ENCODE data around the gene CDC25A. TPM values are rescaled to one million over a fixed set of nuclear protein-coding genes. Genes with fewer than 3 reads are reported as not detected.

CDC25A gene
- total RNA-seq, 1 experiment from 2014 or later, result 12.8 TPM

GRCh38 chr3:48186631-48187300 is 1.5 kb downstream of the CDC25A start:
- no peak for TF ChIP-seq POLR2AphosphoS5 (IDR thresholded peaks at IDR 0.05; ENCODE audit: low read depth, low read length)
- TF ChIP-seq REST (IDR thresholded peaks at IDR 0.05; ENCODE audit: insufficient read depth in 1 of 2, low read depth in 2 of 2, low read length in 1 of 2), result no peak
- no peak for TF ChIP-seq TCF7L2 (IDR thresholded peaks at IDR 0.05; ENCODE audit: low read depth, low read length)
- no peak for TF ChIP-seq CTCF (IDR thresholded peaks at IDR 0.05)
- no peak for TF ChIP-seq SIN3A (IDR thresholded peaks at IDR 0.05; ENCODE audit: borderline replicate concordance, insufficient read depth, low read depth, low read length)
- Histone ChIP-seq H3K27me3 (ENCODE audit: control insufficient read depth, insufficient read depth, low read length) (no peaks in the 10 kb centered on the region), H3K4me3 (ENCODE audit: low read depth in 2 of 2, low read length in 2 of 2) (peak overlapping the region; percentile 59 to 71), H3K4me1 (ENCODE audit: control insufficient read depth, insufficient read depth, low read length) (peaks cover 4% of the 10 kb centered on the region; the same call in 1 of the 2 replicates), H3K27ac (ENCODE audit: low read length) (peak overlapping the region; percentile 67), H3K36me3 (ENCODE audit: control insufficient read depth, insufficient read depth, low read length) (peaks cover 18% of the 10 kb centered on the region), H3K9me3 (ENCODE audit: control insufficient read depth, insufficient read depth, low read depth, low read length) (no peaks in the 10 kb centered on the region)
- intact Hi-C loops (cut with micrococcal nuclease; ENCODE audit: unreplicated experiment), result no loop called here
- in situ Hi-C loops (cut with HindIII; ENCODE audit: low pct_unique_long_range_greater_than_20kb, low sequenced_read_pairs), result no loop called here
- POLR2A ChIA-PET, result no interaction called here
- BruUV-seq (replicated peaks), result no TSS peak
- ATAC-seq, result no peak
- DNase-seq (ENCODE audit: low read depth, low spot score), result no peak
- CTCF ChIA-PET, result no interaction called here

GRCh38 chr3:48185129-48185528 is 3.1 kb downstream of the CDC25A start:
- ChIA-PET POLR2A (interaction anchor here (0.7 kb wide), 1 partner anchor 653 kb away, joined by 4 read pairs; no protein-coding TSS in a partner anchor), CTCF (no interaction called here)
- intact Hi-C loops (cut with micrococcal nuclease; ENCODE audit: unreplicated experiment), result no loop called here
- no TSS peak for BruUV-seq (replicated peaks)
- no peak overlapping the region for H3K4me3 ChIP-seq (ENCODE audit: low read depth in 2 of 2, low read length in 2 of 2)
- peaks cover 22% of the 10 kb centered on the region for H3K36me3 ChIP-seq (ENCODE audit: control insufficient read depth, insufficient read depth, low read length)
- peaks cover 4% of the 10 kb centered on the region; the same call in 1 of the 2 replicates for H3K4me1 ChIP-seq (ENCODE audit: control insufficient read depth, insufficient read depth, low read length)
- ATAC-seq, result no peak
- no peaks in the 10 kb centered on the region for H3K27me3 ChIP-seq (ENCODE audit: control insufficient read depth, insufficient read depth, low read length)
- in situ Hi-C loops (cut with HindIII; ENCODE audit: low pct_unique_long_range_greater_than_20kb, low sequenced_read_pairs), result no loop called here
- DNase-seq (ENCODE audit: low read depth, low spot score), result no peak
- no peak overlapping the region for H3K27ac ChIP-seq (ENCODE audit: low read length)
- H3K9me3 ChIP-seq (ENCODE audit: control insufficient read depth, insufficient read depth, low read depth, low read length), result no peaks in the 10 kb centered on the region
- no peak for TF ChIP-seq SIN3A (IDR thresholded peaks at IDR 0.05; ENCODE audit: borderline replicate concordance, insufficient read depth, low read depth, low read length)
- TF ChIP-seq CTCF (IDR thresholded peaks at IDR 0.05), result no peak
- TF ChIP-seq TCF7L2 (IDR thresholded peaks at IDR 0.05; ENCODE audit: low read depth, low read length), result no peak
- TF ChIP-seq POLR2AphosphoS5 (IDR thresholded peaks at IDR 0.05; ENCODE audit: low read depth, low read length), result no peak
- no peak for TF ChIP-seq REST (IDR thresholded peaks at IDR 0.05; ENCODE audit: insufficient read depth in 1 of 2, low read depth in 2 of 2, low read length in 1 of 2)

Measured in Panc1 (cell line).